HL-60 (cell line): ENCODE measurements around the gene GBP2.

Experiments
- DNase-seq, 2 experiments: peaks; one replicate each; pipeline ENCODE4 v3.0.0-alpha.2; 2010 to 2020; ENCODE audit warnings: low read depth in 1 of 2, low spot score in 1 of 2
- H3K27ac ChIP-seq: fragments of 250-450 bp; sonication (Bioruptor Pico); replicated peaks from 2 replicates; pipeline ENCODE4 v1.5.1; 2020; ENCODE audit warnings: mild to moderate bottlenecking, moderate library complexity
- H3K27me3 ChIP-seq: fragments of 250-450 bp; sonication (Bioruptor Pico); 2 replicates; pipeline ENCODE4 v1.5.1; 2021; ENCODE audit warnings: mild to moderate bottlenecking, moderate library complexity; ENCODE audit not compliant: insufficient read depth, poor library complexity, severe bottlenecking
- H3K4me3 ChIP-seq: replicated peaks from 2 replicates; pipeline ENCODE4 v1.5.1; 2011; ENCODE audit warnings: mild to moderate bottlenecking, control low read depth, low read length; ENCODE audit not compliant: insufficient read depth
- GABPA ChIP-seq: IDR thresholded peaks from 2 replicates; pipeline ENCODE4 v1.6.1; 2012; ENCODE audit warnings: low read depth
- POLR2AphosphoS5 ChIP-seq: IDR thresholded peaks from 2 replicates; pipeline ENCODE4 v1.6.1; 2012; ENCODE audit warnings: low read depth
- SPI1 ChIP-seq: IDR thresholded peaks from 2 replicates; pipeline ENCODE4 v1.6.1; 2012; ENCODE audit warnings: low read depth, mild to moderate bottlenecking, borderline replicate concordance
- TF ChIP-seq, protein P1 (sequence below): IDR thresholded peaks from 2 replicates; pipeline ENCODE4 v1.6.1; 2012; ENCODE audit warnings: low read depth; ENCODE audit not compliant: insufficient replicate concordance
- TF ChIP-seq, protein P2 (sequence below): IDR thresholded peaks from one replicate; pipeline ENCODE4 v1.5.1; 2011; ENCODE audit warnings: low read length, control low read depth, inconsistent platforms; ENCODE audit not compliant: insufficient read depth

The GBP2 gene

DNA sequence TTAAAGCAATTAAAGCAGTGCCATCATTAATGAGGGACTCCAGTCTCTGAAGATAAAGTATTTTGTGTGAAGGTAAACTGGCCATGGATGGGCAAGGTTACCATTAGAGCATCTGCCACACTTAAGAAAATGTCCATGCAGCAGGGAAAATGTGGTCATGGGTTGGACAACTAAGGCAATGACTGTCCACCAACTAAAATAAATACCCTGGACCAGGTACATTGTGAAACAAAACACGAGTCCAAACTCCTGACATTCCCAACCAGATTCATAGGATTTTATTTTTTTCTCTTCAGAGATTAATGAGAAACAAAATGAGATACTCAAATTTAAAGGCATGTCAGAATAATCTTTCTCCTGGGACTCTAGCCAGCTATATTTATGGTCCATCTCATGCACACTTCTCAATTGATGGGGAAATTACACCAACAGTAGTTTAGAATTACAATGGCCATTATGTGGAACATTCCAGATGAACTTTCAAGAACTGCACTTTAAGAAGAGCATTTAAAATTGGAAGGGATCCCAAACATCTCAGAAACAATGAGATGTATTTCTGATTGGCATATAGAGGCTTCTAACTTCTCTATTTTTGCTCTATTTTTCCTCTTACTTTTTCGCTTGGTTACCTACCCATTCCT, 41.8 kb upstream of the GBP2 start:
- no peak overlapping the region for H3K27ac ChIP-seq
- H3K27me3 ChIP-seq, result peaks cover 3% of the 10 kb centered on the region
- TF ChIP-seq SPI1 (no peak), GABPA (no peak), POLR2AphosphoS5 (no peak)
- TF ChIP-seq, protein P1, sequence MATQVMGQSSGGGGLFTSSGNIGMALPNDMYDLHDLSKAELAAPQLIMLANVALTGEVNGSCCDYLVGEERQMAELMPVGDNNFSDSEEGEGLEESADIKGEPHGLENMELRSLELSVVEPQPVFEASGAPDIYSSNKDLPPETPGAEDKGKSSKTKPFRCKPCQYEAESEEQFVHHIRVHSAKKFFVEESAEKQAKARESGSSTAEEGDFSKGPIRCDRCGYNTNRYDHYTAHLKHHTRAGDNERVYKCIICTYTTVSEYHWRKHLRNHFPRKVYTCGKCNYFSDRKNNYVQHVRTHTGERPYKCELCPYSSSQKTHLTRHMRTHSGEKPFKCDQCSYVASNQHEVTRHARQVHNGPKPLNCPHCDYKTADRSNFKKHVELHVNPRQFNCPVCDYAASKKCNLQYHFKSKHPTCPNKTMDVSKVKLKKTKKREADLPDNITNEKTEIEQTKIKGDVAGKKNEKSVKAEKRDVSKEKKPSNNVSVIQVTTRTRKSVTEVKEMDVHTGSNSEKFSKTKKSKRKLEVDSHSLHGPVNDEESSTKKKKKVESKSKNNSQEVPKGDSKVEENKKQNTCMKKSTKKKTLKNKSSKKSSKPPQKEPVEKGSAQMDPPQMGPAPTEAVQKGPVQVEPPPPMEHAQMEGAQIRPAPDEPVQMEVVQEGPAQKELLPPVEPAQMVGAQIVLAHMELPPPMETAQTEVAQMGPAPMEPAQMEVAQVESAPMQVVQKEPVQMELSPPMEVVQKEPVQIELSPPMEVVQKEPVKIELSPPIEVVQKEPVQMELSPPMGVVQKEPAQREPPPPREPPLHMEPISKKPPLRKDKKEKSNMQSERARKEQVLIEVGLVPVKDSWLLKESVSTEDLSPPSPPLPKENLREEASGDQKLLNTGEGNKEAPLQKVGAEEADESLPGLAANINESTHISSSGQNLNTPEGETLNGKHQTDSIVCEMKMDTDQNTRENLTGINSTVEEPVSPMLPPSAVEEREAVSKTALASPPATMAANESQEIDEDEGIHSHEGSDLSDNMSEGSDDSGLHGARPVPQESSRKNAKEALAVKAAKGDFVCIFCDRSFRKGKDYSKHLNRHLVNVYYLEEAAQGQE, result no peak
- TF ChIP-seq, protein P2, sequence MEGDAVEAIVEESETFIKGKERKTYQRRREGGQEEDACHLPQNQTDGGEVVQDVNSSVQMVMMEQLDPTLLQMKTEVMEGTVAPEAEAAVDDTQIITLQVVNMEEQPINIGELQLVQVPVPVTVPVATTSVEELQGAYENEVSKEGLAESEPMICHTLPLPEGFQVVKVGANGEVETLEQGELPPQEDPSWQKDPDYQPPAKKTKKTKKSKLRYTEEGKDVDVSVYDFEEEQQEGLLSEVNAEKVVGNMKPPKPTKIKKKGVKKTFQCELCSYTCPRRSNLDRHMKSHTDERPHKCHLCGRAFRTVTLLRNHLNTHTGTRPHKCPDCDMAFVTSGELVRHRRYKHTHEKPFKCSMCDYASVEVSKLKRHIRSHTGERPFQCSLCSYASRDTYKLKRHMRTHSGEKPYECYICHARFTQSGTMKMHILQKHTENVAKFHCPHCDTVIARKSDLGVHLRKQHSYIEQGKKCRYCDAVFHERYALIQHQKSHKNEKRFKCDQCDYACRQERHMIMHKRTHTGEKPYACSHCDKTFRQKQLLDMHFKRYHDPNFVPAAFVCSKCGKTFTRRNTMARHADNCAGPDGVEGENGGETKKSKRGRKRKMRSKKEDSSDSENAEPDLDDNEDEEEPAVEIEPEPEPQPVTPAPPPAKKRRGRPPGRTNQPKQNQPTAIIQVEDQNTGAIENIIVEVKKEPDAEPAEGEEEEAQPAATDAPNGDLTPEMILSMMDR, result no peak
- H3K4me3 ChIP-seq, result no peak overlapping the region
- no peak for DNase-seq

DNA sequence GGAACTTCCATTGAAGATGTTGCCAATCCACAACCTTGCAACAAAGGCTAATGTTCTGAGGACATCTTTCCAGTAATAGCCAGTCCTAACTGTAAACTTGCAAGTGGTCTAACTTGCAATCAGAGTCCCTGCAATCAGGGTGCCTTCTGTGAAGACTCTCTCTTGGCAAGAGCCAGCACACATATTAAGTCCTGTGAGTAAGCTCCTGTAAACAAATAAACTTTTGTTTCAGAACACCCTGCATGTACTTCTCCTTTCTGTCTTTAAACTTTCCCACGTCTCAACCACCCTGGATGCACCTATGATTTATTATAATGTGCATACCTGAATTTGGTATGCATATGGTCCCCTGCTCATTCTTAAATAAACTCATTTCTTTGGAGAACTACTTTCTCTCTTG, 40.8 kb upstream of the GBP2 start:
- TF ChIP-seq, protein P2, result no peak
- TF ChIP-seq POLR2AphosphoS5 (no peak), SPI1 (no peak), GABPA (no peak)
- TF ChIP-seq, protein P1, result no peak
- no peak for DNase-seq
- Histone ChIP-seq H3K27me3 (peaks cover 3% of the 10 kb centered on the region), H3K4me3 (no peak overlapping the region), H3K27ac (no peak overlapping the region)

DNA sequence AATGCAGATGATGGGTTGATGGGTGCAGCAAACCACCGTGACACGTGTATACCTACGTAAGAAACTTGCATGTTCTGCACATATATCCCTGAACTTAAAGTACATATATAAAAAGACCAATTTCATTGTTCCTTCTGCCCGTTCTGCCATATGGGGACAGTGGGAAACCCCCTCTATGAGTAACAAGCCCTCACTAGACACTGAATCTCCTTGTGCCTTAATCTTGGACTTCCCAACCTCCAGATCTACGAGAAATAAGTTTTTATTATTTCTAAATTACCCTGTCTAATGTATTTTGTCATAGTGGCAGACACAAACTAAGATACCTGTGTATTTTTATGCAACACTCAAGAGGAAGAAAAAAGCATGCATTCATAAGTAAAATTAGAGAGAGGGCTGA, 39.9 kb upstream of the GBP2 start:
- Histone ChIP-seq H3K4me3 (no peak overlapping the region), H3K27me3 (peaks cover 3% of the 10 kb centered on the region), H3K27ac (no peak overlapping the region)
- no peak for DNase-seq
- no peak for TF ChIP-seq GABPA
- TF ChIP-seq, protein P2, result no peak
- TF ChIP-seq, protein P1, result no peak
- no peak for TF ChIP-seq SPI1
- TF ChIP-seq POLR2AphosphoS5, result no peak
